Aorta (tissue), 5 donors: Measurements from ENCODE around the gene BMPR1A. TPM values are rescaled to one million over a fixed set of nuclear protein-coding genes. Genes with fewer than 3 reads are reported as not detected.
"Not testable (repeated sequence)": the region's sequence is repeated elsewhere in the genome, so short reads cannot be mapped to it uniquely, and the experiment has no call there.

Source experiments
- ATAC-seq: fragments of 200-7000 bp; cut with Tn5 transposase; one replicate; pipeline ENCODE4 v1.9.1; 2022; ENCODE audit warnings: moderate library complexity; ENCODE audit not compliant: low FRiP score
- DNase-seq, 2 donors: peaks; one replicate each; pipeline ENCODE4 v3.0.0-alpha.2; 2020
- H3K27ac ChIP-seq, 2 donors: one replicate each; pipeline ENCODE4 v1.5.1; 2013; ENCODE audit warnings: low read length in 2 of 2, mild to moderate bottlenecking in 2 of 2, moderate library complexity in 2 of 2, control low read depth in 1 of 2, inconsistent platforms in 1 of 2, low read depth in 1 of 2
- H3K27me3 ChIP-seq, 2 donors: one replicate each; pipeline ENCODE4 v1.6.1; 2013; ENCODE audit warnings: control low read depth in 1 of 2, low read length in 1 of 2, mild to moderate bottlenecking in 1 of 2, moderate library complexity in 1 of 2; ENCODE audit not compliant: insufficient read depth in 2 of 2, control insufficient read depth in 1 of 2
- H3K36me3 ChIP-seq, 2 donors: one replicate each; pipeline ENCODE4 v1.6.1; 2013; ENCODE audit warnings: control low read depth in 1 of 2, low read length in 1 of 2, mild to moderate bottlenecking in 1 of 2; ENCODE audit not compliant: insufficient read depth in 2 of 2, control insufficient read depth in 1 of 2
- H3K4me1 ChIP-seq, 2 donors: one replicate each; pipeline ENCODE4 v1.6.1; 2013; ENCODE audit warnings: low read length in 2 of 2, control low read depth in 1 of 2, mild to moderate bottlenecking in 1 of 2, moderate library complexity in 1 of 2; ENCODE audit not compliant: insufficient read depth in 2 of 2, control insufficient read depth in 1 of 2
- H3K4me3 ChIP-seq, 2 donors: one replicate each; pipeline ENCODE4 v1.5.1; 2013; ENCODE audit warnings: low read length in 2 of 2, control low read depth in 1 of 2, mild to moderate bottlenecking in 1 of 2
- H3K9me3 ChIP-seq: one replicate; pipeline ENCODE4 v1.6.1; 2013; ENCODE audit warnings: mild to moderate bottlenecking, low read length; ENCODE audit not compliant: control insufficient read depth
- WGBS, 2 donors: extraction: QIAGEN DNeasy Blood & Tissue Kit; methylation state at CpG; one replicate each; pipeline ENCODE4 v1.1.7; 2013; 5-methylcytosine and 5-hydroxymethylcytosine counted together
- intact Hi-C, 2 donors: fragments of 100-400 bp; cut with DNase I; formaldehyde crosslinking; loops; one replicate each; pipeline versions ENCODE4 v1.14.2 to v1.15.0; 2022
- polyA plus RNA-seq, 2 donors: library from polyadenylated mRNA; stranded (reverse); fragments of 200-250 nt; gene quantifications; one replicate each; pipeline ENCODE4 v1.2.3, GENCODE V29; 2013
- total RNA-seq, 2 donors: library from RNA; stranded (reverse); fragmentation: NEBNext Ultra II Directional; extraction: Animal tissue kit (Norgen Biotek cat#: 25700); gene quantifications; one replicate each; pipeline ENCODE4 v1.2.1, GENCODE V29; 2021
- donor health status: healthy with polysubstance abuse.
- donor health status: Bipolar disorder and iron deficiency.
- donor health status: DM: no; HTN: no; CAD: no.
- donor health status: DM: no; HTN: no; CAD: no.
- donor health status: DM: yes; HTN: yes; CAD: no.

Gene BMPR1A
- total and polyA plus RNA-seq, 4 donors = 19.3 to 120 (median 63.2) TPM

DNA sequence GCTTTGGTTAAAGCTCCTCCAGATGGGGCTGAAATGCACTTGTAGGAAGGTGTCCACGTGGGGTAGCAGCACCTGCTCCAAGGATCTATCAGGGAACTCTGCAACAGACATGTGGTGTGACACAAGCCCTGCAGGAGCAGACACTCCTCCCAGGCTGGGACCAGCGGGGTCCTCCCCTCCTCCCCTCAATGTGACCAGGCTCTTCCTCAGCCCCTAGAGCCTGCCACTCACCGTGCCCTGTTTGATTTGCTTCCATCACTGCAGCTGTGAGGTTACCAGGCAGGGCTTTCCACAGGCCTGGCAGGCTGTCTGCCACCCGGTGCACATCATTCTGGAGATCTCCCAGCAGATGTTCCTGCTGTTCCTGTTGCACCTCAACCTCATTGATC lies 187.6 kb downstream of the BMPR1A start:
- intact Hi-C loops = no loop called here
- DNase-seq (no peak), ATAC-seq (no peak)
- WGBS, 2 donors = 88 to 92% methylated on average over 4 of the region's 4 CpGs
- H3K36me3 ChIP-seq = no peaks in the 10 kb centered on the region
- H3K4me1 ChIP-seq = peaks cover 0 to 2% of the 10 kb centered on the region in 2 donors
- H3K9me3 ChIP-seq = no peaks in the 10 kb centered on the region
- H3K27ac ChIP-seq = no peak overlapping the region
- no peak overlapping the region for H3K4me3 ChIP-seq
- no peaks in the 10 kb centered on the region for H3K27me3 ChIP-seq

DNA sequence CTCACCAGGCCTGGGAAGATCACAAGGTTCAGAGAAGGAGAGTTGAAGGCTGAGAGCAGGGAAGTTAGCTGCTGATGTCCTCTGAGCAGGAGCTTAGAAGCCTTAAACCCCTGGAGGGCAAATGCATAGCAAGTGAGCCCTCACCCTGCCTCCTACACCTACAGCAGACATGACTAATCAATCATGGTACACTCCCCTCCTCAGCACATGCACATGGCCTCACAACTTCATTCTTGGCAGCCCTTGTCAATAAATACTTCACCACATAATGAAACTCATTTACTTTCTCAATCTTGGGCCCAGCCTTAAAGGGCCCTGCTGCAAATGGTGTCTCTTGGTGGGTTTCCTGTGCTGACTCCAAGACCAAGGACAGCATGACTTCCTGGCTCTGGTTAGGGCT lies 188.1 kb downstream of the BMPR1A start:
- H3K4me1 ChIP-seq = peaks cover 0 to 2% of the 10 kb centered on the region in 2 donors
- no peak for ATAC-seq
- no peaks in the 10 kb centered on the region for H3K9me3 ChIP-seq
- no peak overlapping the region for H3K27ac ChIP-seq
- no peaks in the 10 kb centered on the region for H3K36me3 ChIP-seq
- H3K27me3 ChIP-seq = no peaks in the 10 kb centered on the region
- H3K4me3 ChIP-seq = no peak overlapping the region
- intact Hi-C loops = no loop called here
- DNase-seq = no peak

DNA sequence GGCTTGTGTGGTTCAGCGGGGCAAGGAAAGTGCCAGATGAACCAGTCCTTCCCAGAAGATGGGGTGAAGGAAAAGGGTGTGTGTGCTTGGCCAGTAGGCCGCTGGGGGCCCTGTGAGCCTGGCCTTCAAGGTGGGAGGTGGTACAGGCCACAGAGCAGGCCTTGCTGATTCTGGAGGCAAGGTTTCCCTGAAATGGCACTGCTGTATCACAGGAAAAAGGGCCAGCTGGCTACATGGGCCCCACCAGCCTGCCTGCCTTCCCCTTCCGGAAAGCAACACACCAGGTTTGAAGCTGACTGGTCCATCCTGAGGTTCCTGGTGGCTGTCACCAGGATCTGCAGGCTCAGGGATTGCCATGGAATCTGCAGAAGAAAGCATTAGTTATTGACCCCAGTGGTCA lies 188.5 kb downstream of the BMPR1A start:
- no peak for ATAC-seq
- no peak for DNase-seq
- H3K4me1 ChIP-seq = peaks cover 0 to 2% of the 10 kb centered on the region in 2 donors
- H3K36me3 ChIP-seq = no peaks in the 10 kb centered on the region
- no peaks in the 10 kb centered on the region for H3K9me3 ChIP-seq
- H3K27ac ChIP-seq = no peak overlapping the region
- H3K4me3 ChIP-seq = no peak overlapping the region
- H3K27me3 ChIP-seq = no peaks in the 10 kb centered on the region
- WGBS, 2 donors = 79 to 89% methylated on average over 3 of the region's 3 CpGs
- intact Hi-C loops = no loop called here

DNA sequence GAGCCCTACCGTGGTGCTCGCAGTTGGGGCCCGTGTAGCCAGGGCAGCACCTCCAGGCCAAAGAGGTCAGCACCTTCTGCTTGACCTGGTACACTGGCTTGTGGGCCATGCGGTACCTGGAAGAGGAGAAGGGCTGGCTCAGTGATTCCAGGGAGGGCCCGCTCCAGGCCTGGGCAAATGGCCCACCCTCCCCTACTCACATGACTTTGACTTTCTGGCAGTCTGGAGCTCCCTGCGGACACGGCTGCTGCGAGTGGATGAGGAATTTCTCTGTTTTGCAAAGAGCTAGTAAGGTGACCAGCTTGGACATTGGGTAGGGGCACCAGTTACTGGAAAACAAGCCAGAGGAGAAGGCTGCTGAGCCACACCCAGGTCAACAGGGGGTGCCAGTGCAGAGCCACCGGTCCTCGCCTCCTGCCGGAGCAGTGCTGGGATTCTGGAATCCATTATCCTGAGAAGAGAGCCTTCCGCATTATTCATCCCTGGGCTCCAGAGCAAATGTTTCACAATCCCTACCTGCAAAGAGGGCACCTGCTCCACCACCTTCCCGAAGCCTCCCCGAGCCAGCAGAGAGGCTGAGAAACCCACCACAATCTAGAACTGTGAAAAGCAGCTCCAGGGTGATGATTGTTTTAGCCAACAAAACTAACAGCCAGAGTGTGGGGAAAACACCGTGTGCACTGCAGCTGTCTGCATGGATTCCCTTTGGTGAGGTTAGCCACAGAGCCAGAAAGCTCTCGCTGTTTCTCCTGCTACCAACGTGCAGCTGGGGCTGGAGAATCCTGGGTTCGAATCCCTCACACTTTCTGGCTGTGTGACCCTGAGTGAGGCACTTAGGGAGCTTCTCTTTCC lies 189.2 kb downstream of the BMPR1A start:
- H3K4me3 ChIP-seq = no peak overlapping the region
- 26% methylated on average over 18 of the region's 18 CpGs for WGBS, 2 donors
- ATAC-seq (peak; percentile 57), DNase-seq (no peak)
- no peaks in the 10 kb centered on the region for H3K27me3 ChIP-seq
- no peak overlapping the region for H3K27ac ChIP-seq
- intact Hi-C loops = no loop called here
- peaks cover 0 to 2% of the 10 kb centered on the region in 2 donors for H3K4me1 ChIP-seq
- no peaks in the 10 kb centered on the region for H3K9me3 ChIP-seq
- no peaks in the 10 kb centered on the region for H3K36me3 ChIP-seq

DNA sequence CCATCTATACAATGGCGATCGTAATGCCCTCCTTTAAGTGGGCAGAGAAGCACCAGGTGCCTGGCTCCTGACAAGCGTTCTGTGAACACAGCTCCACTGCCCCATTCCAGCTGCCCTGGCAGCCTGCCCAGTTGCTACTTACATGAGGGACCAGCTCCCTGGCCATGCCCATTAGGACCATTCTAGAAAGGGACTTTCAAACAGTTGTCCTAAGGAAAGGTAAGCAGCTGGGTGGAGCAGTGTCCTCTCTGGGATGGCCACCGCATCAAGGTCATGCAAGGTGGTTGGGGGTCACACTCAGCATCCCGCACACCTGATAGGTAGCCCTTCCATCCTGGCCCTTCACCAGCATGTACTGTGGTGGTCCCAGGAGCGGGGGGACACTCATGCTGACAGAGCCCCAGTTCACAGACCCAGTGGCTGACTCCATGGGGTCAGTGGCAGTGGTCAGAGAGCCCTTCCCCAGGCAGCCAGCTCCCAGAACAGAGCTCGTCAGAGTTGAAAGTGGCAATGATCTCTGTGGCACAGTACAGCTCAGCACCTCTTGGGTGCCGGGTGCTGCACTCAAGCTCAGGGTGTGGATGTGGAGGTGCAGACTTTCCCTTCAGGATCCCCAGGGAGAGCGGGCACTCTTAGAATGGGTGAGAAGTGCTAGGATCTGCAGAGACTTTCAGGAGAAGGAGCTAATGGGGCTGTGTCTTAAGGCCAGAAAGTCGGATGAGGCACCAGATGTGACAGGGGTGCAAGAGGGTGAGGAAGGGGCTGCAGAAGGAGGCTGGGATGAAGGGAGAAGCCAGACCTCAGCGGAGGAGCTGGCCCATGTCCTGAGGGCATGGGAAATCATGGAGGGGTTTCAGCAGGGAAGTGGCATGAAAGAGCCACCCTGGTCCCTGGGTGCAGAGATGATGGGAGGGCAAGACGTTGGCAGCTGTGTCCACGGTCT lies 190.1 kb downstream of the BMPR1A start:
- ATAC-seq (no peak), DNase-seq (peak in 1 of 2 donors; percentile 89)
- no peak overlapping the region for H3K4me3 ChIP-seq
- H3K36me3 ChIP-seq = no peaks in the 10 kb centered on the region
- H3K4me1 ChIP-seq = peaks cover 0 to 2% of the 10 kb centered on the region in 2 donors
- no peaks in the 10 kb centered on the region for H3K27me3 ChIP-seq
- no peak overlapping the region for H3K27ac ChIP-seq
- 75 to 79% methylated on average over 13 of the region's 13 CpGs for WGBS, 2 donors
- intact Hi-C loops = no loop called here
- H3K9me3 ChIP-seq = no peaks in the 10 kb centered on the region

DNA sequence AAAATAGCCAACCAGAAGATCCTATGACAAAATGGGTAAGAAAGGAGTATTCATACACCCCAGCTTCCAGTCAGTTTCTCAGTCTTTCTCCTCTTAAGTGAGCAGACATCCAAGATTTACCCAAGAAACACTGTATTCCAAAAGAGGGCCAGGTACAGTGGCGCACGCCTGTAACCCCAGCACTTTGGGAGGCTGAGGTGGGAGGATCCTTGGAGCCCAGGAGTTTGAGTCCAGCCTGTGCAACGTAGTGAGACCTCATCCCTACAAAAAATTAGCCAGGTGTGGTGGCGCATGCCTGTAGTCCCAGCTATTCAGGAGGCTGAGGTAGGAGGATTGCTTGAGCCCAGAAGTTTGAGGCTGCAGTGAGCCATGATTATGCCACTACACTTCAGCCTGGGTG lies 191.4 kb downstream of the BMPR1A start:
- not testable (repeated sequence) for H3K4me3 ChIP-seq

DNA sequence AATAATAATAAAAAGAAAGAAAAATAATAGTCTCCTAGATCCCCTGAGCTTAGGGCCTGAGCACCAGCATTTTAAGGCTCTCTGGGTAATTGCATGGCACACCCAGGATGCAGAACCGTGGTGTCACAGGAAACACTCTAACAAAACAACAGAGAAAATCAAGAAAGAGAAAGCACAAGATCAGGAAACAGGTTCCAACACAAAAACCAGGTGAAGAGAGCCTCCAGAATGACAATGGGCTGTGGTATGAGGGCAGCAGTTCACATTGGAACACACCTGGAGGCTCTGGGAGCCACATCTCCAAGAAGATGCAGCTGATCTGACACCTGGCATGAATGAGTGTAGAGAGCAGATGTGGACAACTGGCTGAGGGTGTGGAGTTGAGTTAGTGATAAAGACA lies 193.9 kb downstream of the BMPR1A start:
- Histone ChIP-seq H3K4me3 (no peak overlapping the region), H3K9me3 (no peaks in the 10 kb centered on the region), H3K36me3 (no peaks in the 10 kb centered on the region), H3K27ac (no peak overlapping the region), H3K4me1 (no peaks in the 10 kb centered on the region), H3K27me3 (no peaks in the 10 kb centered on the region)
- 69 to 90% methylated on average over 1 of the region's 1 CpG for WGBS, 2 donors
- intact Hi-C loops = no loop called here
- ATAC-seq = no peak
- DNase-seq = no peak

More for the DNA sequence above, 191.4 kb downstream of the BMPR1A start:
- H3K4me1 ChIP-seq, intact Hi-C loops, H3K9me3 ChIP-seq, H3K36me3 ChIP-seq, H3K27me3 ChIP-seq, H3K27ac ChIP-seq, ATAC-seq, DNase-seq: not testable (repeated sequence)
- 92 to 96% methylated on average over 4 of the region's 4 CpGs for WGBS, 2 donors

DNA sequence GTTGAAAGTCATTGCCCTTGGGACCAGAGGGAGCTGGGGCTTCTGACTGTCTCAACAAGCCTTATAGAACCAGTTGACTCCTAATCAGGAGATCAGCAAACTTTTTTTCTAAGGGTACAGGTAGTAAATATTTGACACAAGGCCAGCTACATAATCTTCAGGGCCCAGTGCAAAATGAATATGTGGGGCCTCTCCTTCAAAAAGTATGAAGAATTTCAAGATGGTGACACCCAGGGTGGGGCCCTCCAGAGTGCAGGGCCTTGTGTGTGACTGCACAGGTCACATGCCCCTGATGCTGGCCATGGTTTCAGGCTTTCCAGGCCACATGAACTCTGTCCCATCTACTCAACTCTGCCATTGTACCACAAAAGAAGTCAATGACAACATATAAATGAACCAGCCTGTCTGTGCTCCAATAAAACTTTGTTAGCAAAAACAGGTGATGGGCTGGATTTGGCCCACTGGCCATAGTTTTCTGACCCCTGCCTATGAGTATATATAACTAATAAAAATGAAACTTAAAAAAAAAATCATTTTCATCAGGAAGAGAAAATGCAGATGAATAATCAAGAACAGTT lies 194.9 kb downstream of the BMPR1A start:
- H3K4me3 ChIP-seq = no peak overlapping the region
- H3K27me3 ChIP-seq = no peaks in the 10 kb centered on the region
- no peaks in the 10 kb centered on the region for H3K9me3 ChIP-seq
- DNase-seq (no peak), ATAC-seq (no peak)
- H3K36me3 ChIP-seq = no peaks in the 10 kb centered on the region
- intact Hi-C loops = no loop called here
- H3K27ac ChIP-seq = no peak overlapping the region
- H3K4me1 ChIP-seq = no peaks in the 10 kb centered on the region
